Lung (tissue), 12 donors: ENCODE measurements around the gene PDE2A. TPM values are rescaled to one million over a fixed set of nuclear protein-coding genes. Genes with fewer than 3 reads are reported as not detected.

Experiments
- ATAC-seq: fragments of 200-7000 bp; cut with Tn5 transposase; one replicate; pipeline ENCODE4 v1.9.1; 2020; ENCODE audit warnings: moderate number of reproducible peaks; ENCODE audit not compliant: insufficient read depth, low FRiP score
- DNase-seq, 3 donors: peaks; one replicate each; pipeline ENCODE4 v3.0.0-alpha.2; 2013 to 2017
- H3K27ac ChIP-seq, 2 donors: one replicate each; pipeline ENCODE4 v1.5.1; 2013; ENCODE audit warnings: mild to moderate bottlenecking in 2 of 2, moderate library complexity in 2 of 2, control low read depth in 1 of 2, inconsistent platforms in 1 of 2, low read depth in 1 of 2, low read length in 1 of 2
- H3K27me3 ChIP-seq, 3 donors: one replicate each; pipeline ENCODE4 v1.5.1; 2013; ENCODE audit warnings: low read length in 2 of 3; ENCODE audit not compliant: control insufficient read depth in 3 of 3, insufficient read depth in 3 of 3
- H3K36me3 ChIP-seq, 4 donors: one replicate each; pipeline ENCODE4 v1.5.1; 2013; ENCODE audit warnings: low read length in 4 of 4, mild to moderate bottlenecking in 1 of 4, moderate library complexity in 1 of 4; ENCODE audit not compliant: control insufficient read depth in 4 of 4, insufficient read depth in 4 of 4
- H3K4me1 ChIP-seq, 5 donors: one replicate each; pipeline ENCODE4 v1.5.1; 2013; ENCODE audit warnings: low read length in 5 of 5, mild to moderate bottlenecking in 2 of 5, moderate library complexity in 1 of 5; ENCODE audit not compliant: control insufficient read depth in 5 of 5, insufficient read depth in 5 of 5
- H3K4me3 ChIP-seq: one replicate; pipeline ENCODE4 v1.5.1; 2013; ENCODE audit warnings: mild to moderate bottlenecking, control low read depth, moderate library complexity
- H3K9ac ChIP-seq, 2 donors: one replicate each; pipeline ENCODE4 v1.5.1; 2013; ENCODE audit warnings: low read length in 2 of 2, control low read depth in 1 of 2; ENCODE audit not compliant: insufficient read depth in 1 of 2
- H3K9me3 ChIP-seq, 4 donors: one replicate each; pipeline ENCODE4 v1.5.1; 2013; ENCODE audit warnings: low read length in 3 of 4, mild to moderate bottlenecking in 1 of 4, moderate library complexity in 1 of 4; ENCODE audit not compliant: control insufficient read depth in 4 of 4, insufficient read depth in 3 of 4
- WGBS, 2 donors: extraction: QIAGEN DNeasy Blood & Tissue Kit; methylation state at CpG; one replicate each; pipeline ENCODE4 v1.1.7; 2013; 5-methylcytosine and 5-hydroxymethylcytosine counted together
- polyA plus RNA-seq, 2 donors: library from polyadenylated mRNA; stranded (reverse); fragments of 200-250 nt; gene quantifications; one replicate each; pipeline ENCODE4 v1.2.1, GENCODE V29; 2013
- total RNA-seq, 2 donors: library from RNA; depleted of rRNA in 1 of 2; stranded (reverse); fragments of >200 nt in 1 of 2; gene quantifications; one replicate each; pipeline ENCODE4 v1.2.1, GENCODE V29; 2014 to 2021
- TF ChIP-seq, protein P1 (sequence below): IDR thresholded peaks from 2 replicates; pipeline ENCODE4 v1.5.1; 2012; ENCODE audit warnings: mild to moderate bottlenecking; ENCODE audit errors: control extremely low read depth, extremely low read depth
- donor health status: control.
- donor health status: control.
- donor health status: Bipolar disorder and iron deficiency.
- donor health status: healthy.
- donor health status: DM: yes; HTN: yes; CAD: no.

The PDE2A gene
- total and polyA plus RNA-seq, 4 donors = 7.7 to 20.5 (median 12.7) TPM

DNA sequence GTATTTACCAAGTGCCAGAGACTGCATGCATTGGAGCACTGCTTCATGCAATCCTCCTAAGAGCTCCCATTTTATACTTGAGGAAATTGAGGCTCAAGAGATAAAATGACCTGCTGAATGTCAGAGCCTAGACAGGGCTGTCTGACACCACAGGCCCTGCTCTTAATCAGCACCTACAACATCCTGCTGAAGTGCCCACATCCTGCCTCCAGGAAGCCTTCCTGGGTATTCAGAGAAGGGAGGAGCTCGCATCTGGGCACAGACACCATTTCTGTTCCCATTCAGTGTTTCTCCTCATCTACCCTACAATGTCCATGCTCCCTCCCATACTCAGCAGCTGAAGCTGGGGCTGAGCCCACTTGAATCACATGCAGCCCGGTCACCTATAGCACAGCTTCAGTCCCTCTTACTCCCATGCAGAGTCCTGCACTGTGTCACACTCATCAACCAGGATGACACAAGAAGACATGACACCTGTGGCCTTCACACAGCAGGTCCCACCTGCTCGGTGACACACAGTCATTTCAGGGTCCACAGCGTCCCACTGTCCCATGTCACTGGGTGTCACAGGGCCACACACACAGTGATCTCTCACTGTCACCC, 53.1 kb downstream of the PDE2A start:
- DNase-seq (no peak), ATAC-seq (no peak)
- Histone ChIP-seq H3K4me1 (peaks cover 0 to 36% (median 17%) of the 10 kb centered on the region in 5 donors), H3K27ac (no peak overlapping the region), H3K4me3 (no peak overlapping the region), H3K9me3 (no peaks in the 10 kb centered on the region), H3K36me3 (no peaks in the 10 kb centered on the region), H3K27me3 (peaks cover 0 to 8% (median 0%) of the 10 kb centered on the region in 3 donors), H3K9ac (no peak overlapping the region)
- TF ChIP-seq, protein P1, sequence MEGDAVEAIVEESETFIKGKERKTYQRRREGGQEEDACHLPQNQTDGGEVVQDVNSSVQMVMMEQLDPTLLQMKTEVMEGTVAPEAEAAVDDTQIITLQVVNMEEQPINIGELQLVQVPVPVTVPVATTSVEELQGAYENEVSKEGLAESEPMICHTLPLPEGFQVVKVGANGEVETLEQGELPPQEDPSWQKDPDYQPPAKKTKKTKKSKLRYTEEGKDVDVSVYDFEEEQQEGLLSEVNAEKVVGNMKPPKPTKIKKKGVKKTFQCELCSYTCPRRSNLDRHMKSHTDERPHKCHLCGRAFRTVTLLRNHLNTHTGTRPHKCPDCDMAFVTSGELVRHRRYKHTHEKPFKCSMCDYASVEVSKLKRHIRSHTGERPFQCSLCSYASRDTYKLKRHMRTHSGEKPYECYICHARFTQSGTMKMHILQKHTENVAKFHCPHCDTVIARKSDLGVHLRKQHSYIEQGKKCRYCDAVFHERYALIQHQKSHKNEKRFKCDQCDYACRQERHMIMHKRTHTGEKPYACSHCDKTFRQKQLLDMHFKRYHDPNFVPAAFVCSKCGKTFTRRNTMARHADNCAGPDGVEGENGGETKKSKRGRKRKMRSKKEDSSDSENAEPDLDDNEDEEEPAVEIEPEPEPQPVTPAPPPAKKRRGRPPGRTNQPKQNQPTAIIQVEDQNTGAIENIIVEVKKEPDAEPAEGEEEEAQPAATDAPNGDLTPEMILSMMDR = no peak
- 83 to 87% methylated on average over 4 of the region's 4 CpGs for WGBS, 2 donors

DNA sequence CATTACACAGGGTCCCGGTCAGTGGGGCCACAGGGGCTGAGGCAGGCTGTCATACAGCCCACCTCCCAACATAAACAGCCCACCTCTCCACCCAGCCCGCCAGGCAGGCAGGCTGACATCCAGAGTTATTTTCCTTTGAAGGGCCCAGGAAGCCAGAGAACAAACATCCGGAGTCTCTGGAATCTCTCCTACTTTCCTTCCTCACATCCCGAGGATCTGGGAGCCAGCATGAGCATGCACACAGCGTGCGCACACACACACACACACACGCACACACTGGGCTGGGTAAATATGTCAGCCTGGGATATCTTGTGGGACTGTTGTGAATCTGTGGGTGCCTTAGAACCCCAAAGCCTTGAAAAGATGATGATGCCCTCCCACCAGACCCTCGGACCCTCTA, 55.4 kb downstream of the PDE2A start:
- no peak overlapping the region for H3K9ac ChIP-seq
- DNase-seq (peak; percentile 62 to 87 (median 64)), ATAC-seq (no peak)
- peak overlapping the region in 1 of 2 donors; percentile 56 for H3K27ac ChIP-seq
- peaks cover 0 to 8% (median 0%) of the 10 kb centered on the region in 3 donors for H3K27me3 ChIP-seq
- no peaks in the 10 kb centered on the region for H3K36me3 ChIP-seq
- peaks cover 0 to 24% (median 10%) of the 10 kb centered on the region in 5 donors for H3K4me1 ChIP-seq
- no peak overlapping the region for H3K4me3 ChIP-seq
- H3K9me3 ChIP-seq = no peaks in the 10 kb centered on the region
- 59 to 79% methylated on average over 8 of the region's 8 CpGs for WGBS, 2 donors
- TF ChIP-seq, protein P1 = no peak

DNA sequence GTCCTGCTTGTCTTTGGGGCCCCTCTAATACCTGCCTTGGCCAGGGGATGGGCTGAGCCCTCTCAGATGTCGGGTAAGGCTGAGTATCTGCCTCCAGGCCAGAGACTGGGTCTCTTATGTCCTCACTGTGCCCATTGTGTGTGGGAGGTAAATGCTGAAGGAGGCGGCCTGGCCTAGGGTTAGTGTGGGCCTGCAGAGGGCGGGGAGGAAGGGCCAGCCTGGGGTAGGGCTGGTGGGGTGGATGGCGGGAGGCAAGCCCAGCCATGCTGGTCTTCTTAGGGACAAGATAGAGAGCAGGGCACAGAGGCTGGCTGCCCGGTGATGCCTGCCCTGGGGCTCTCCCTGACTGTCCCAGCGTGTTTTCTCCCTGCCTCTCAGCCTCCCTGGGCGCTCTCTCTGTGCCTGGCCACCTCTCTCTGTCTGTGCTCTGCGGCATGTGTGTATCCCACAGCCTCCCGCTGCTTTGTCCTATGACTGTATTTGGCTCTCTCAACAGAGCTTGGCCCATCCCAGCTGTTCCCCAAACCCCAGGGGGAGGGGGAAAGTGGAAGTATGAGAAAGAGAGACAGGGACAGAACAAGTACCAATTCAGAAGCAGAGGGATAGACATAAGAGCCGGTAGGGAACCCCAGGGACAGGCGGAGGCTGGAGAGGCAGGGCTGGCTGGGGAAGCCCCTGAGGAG, 57.0 kb downstream of the PDE2A start:
- WGBS, 2 donors = 73 to 80% methylated on average over 11 of the region's 11 CpGs
- H3K27ac ChIP-seq = peak overlapping the region in 1 of 2 donors; percentile 7
- H3K4me3 ChIP-seq = no peak overlapping the region
- H3K27me3 ChIP-seq = peaks cover 0 to 8% (median 0%) of the 10 kb centered on the region in 3 donors
- DNase-seq = peak; percentile 78 to 91 (median 88)
- TF ChIP-seq, protein P1 = no peak
- ATAC-seq = no peak
- peaks cover 0 to 24% (median 10%) of the 10 kb centered on the region in 5 donors for H3K4me1 ChIP-seq
- H3K36me3 ChIP-seq = no peaks in the 10 kb centered on the region
- H3K9ac ChIP-seq = no peak overlapping the region
- no peaks in the 10 kb centered on the region for H3K9me3 ChIP-seq
